K562 (cell line): ENCODE results near the gene SHANK1. TPM values are rescaled to one million over a fixed set of nuclear protein-coding genes. Genes with fewer than 3 reads are reported as not detected.
A peak's percentile ranks its signal among the peaks of the same experiment; 100 is the strongest.

Source experiments
- CEBPG ChIP-seq, 3 experiments: fragments of 200-800 bp in 1 of 3; sonication (Bioruptor generic) in 1 of 3; sonication (generic) in 1 of 3; formaldehyde crosslinking in 1 of 3; IDR thresholded peaks in 2 of 3; conservative IDR thresholded peaks in 1 of 3; 2 replicates each; pipeline versions ENCODE4 v1.6.1 to v1.8.0; 2016 to 2022; ENCODE audit warnings: missing compliant biosample characterization in 2 of 3, missing genetic modification characterization in 2 of 3, mild to moderate bottlenecking in 1 of 3, missing genetic modification reagents in 1 of 3
- CHD4 ChIP-seq: fragments of 200-600 bp; sonication (generic); IDR thresholded peaks from 3 replicates; pipeline ENCODE4 v1.6.1; 2012; ENCODE audit warnings: low read depth, mild to moderate bottlenecking, mixed read lengths, low read length, inconsistent platforms; ENCODE audit not compliant: insufficient read depth, insufficient replicate concordance, poor library complexity, severe bottlenecking
- EGR1 ChIP-seq: fragments of 450-650 bp; conservative IDR thresholded peaks from 2 replicates; pipeline ENCODE4 v1.6.1; 2017; ENCODE audit warnings: mild to moderate bottlenecking
- EHMT2 ChIP-seq: fragments of 450-650 bp; IDR thresholded peaks from 2 replicates; pipeline ENCODE4 v1.6.1; 2018; ENCODE audit warnings: antibody characterized with exemption
- ETV6 ChIP-seq, 3 experiments: fragments of 150-350 bp in 1 of 3; sonication (generic) in 1 of 3; formaldehyde crosslinking in 1 of 3; IDR thresholded peaks; 2 replicates each; pipeline versions ENCODE4 v1.6.1 to v1.8.0; 2014 to 2022; ENCODE audit warnings: borderline replicate concordance in 2 of 3, low read depth in 2 of 3, antibody characterized with exemption in 1 of 3, low read length in 1 of 3, mild to moderate bottlenecking in 1 of 3, missing genetic modification reagents in 1 of 3
- KAT8 ChIP-seq: fragments of 450-650 bp; IDR thresholded peaks from 2 replicates; pipeline ENCODE4 v1.6.1; 2016; ENCODE audit warnings: low read depth, mild to moderate bottlenecking
- KLF10 ChIP-seq: fragments of 250-450 bp; sonication (Bioruptor Pico); IDR thresholded peaks from 2 replicates; pipeline ENCODE4 v1.6.1; 2021; ENCODE audit warnings: matching md5 sums
- NBN ChIP-seq: fragments of 450-650 bp; IDR thresholded peaks from 2 replicates; pipeline ENCODE4 v1.6.1; 2016; ENCODE audit warnings: low read depth, mild to moderate bottlenecking
- NEUROD1 ChIP-seq: fragments of 150-350 bp; IDR thresholded peaks from 2 replicates; pipeline ENCODE4 v1.6.1; 2014; ENCODE audit warnings: borderline replicate concordance, low read length, low read depth; ENCODE audit not compliant: partially characterized antibody
- NFXL1 ChIP-seq: fragments of 450-650 bp; formaldehyde crosslinking; IDR thresholded peaks from 2 replicates; pipeline ENCODE4 v1.4.0; 2021; ENCODE audit warnings: mild to moderate bottlenecking
- NFYB ChIP-seq: IDR thresholded peaks from 2 replicates; pipeline ENCODE4 v1.6.1; 2011; ENCODE audit warnings: mild to moderate bottlenecking, moderate library complexity; ENCODE audit not compliant: insufficient read length; ENCODE audit errors: extremely low read depth
- NR2C1 ChIP-seq, 2 experiments: fragments of 450-650 bp; IDR thresholded peaks; 2 replicates each; pipeline ENCODE4 v1.6.1; 2017; ENCODE audit warnings: mild to moderate bottlenecking in 2 of 2, antibody characterized with exemption in 1 of 2, inconsistent platforms in 1 of 2, missing compliant biosample characterization in 1 of 2, missing genetic modification characterization in 1 of 2
- NUFIP1 ChIP-seq: fragments of 450-650 bp; IDR thresholded peaks from 2 replicates; pipeline ENCODE4 v1.6.1; 2018; ENCODE audit not compliant: partially characterized antibody
- PHTF2 ChIP-seq: fragments of 250-450 bp; sonication (Bioruptor Pico); IDR thresholded peaks from 2 replicates; pipeline ENCODE4 v1.5.0; 2021; ENCODE audit warnings: mild to moderate bottlenecking
- RBM17 ChIP-seq: fragments of 200-400 bp; formaldehyde crosslinking; IDR thresholded peaks from 2 replicates; pipeline ENCODE4 v1.6.1; 2017; ENCODE audit warnings: low read depth, mild to moderate bottlenecking, low read length, borderline replicate concordance
- TBP ChIP-seq: optimal IDR thresholded peaks from 2 replicates; pipeline ENCODE3; 2011; ENCODE audit warnings: low read depth, low read length, improper control_type of control experiment
- ZBTB7A ChIP-seq: IDR thresholded peaks from 2 replicates; pipeline ENCODE4 v1.6.1; 2011; ENCODE audit warnings: low read depth, mild to moderate bottlenecking, low read length, moderate library complexity, borderline replicate concordance; ENCODE audit not compliant: control insufficient read depth
- polyA plus RNA-seq, 8 experiments: library from polyadenylated mRNA; depleted of rRNA in 4 of 8; stranded (reverse) in 5 of 8; unstranded in 3 of 8; fragments of >200 nt; fragmentation: Nextera tagmentation in 2 of 8; fragmentation: Illumina TruSeq in 1 of 8; extraction: Ambion mirVana in 2 of 8; extraction: Trizol in 1 of 8; gene quantifications; 2 replicates each; pipeline versions ENCODE4 v1.2.1 to v1.2.3, GENCODE V29; 2011 to 2014; ENCODE audit warnings: inconsistent platforms in 1 of 8, missing spikeins in 1 of 8
- total RNA-seq, 7 experiments: library from RNA; depleted of rRNA in 6 of 7; stranded (reverse); fragments of >200 nt in 6 of 7; fragmentation: Illumina TruSeq in 2 of 7; extraction: Trizol in 2 of 7; gene quantifications; 2 replicates each; pipeline versions ENCODE4 v1.2.1 to v1.2.3, GENCODE V29; 2011 to 2021; ENCODE audit warnings: low replicate concordance in 1 of 7
- TF ChIP-seq, protein P1 (sequence below): fragments of 450-650 bp; IDR thresholded peaks from 2 replicates; pipeline ENCODE4 v1.7.1; 2018; ENCODE audit warnings: mild to moderate bottlenecking, low read depth; ENCODE audit not compliant: partially characterized antibody
- TF ChIP-seq, protein P2 (sequence below): fragments of 250-450 bp; sonication (Bioruptor Pico); IDR thresholded peaks from 2 replicates; pipeline ENCODE4 v1.8.0; 2022; ENCODE audit warnings: inconsistent platforms, mild to moderate bottlenecking, moderate library complexity, borderline replicate concordance
- TF ChIP-seq, protein P3 (sequence below): fragments of 450-650 bp; IDR thresholded peaks from 2 replicates; pipeline ENCODE4 v1.6.1; 2016; ENCODE audit warnings: missing biosample characterization, missing genetic modification characterization
- TF ChIP-seq, protein P4 (sequence below): fragments of 450-650 bp; conservative IDR thresholded peaks from 2 replicates; pipeline ENCODE4 v1.6.1; 2016; ENCODE audit warnings: missing genetic modification characterization, low read depth, mild to moderate bottlenecking, missing compliant biosample characterization, moderate library complexity

Gene SHANK1
- total and polyA plus RNA-seq, 9 of the 15 experiments (the other 6 are each of a cell fraction or from before 2014, with no cell fraction given): 0.33 to 1.3 (median 0.55) TPM; not detected in 2

DNA sequence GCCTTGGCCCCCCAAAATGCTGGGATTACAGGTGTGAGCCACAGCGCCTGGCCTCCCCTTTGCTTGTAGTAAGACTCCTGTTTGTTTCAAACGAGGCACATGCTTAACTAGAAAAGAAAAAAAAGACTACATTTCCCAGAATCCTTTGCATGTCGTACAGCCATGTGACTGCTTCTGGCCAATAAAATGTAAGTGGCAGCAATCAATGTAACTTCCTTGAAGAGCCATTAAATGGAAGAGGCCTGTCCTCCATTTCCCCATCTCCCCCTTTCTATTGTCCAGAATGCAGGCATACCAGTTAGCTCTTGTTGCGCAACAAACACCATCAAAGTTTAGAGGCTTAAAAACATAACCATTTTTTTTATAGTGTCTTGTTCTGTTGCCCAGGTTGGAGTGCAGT, 40.3 kb upstream of the SHANK1 start (continued):
- no peak for TF ChIP-seq NUFIP1
- TF ChIP-seq CHD4: no peak
- peak; percentile 78 for TF ChIP-seq CEBPG (CRISPR knock-in tag; IDR thresholded peaks at IDR 0.05)
- peak; percentile 94 to 98 for TF ChIP-seq CEBPG (tag; conservative IDR thresholded peaks at IDR 0.05 in 1 of 2, IDR thresholded peaks at IDR 0.05 in 1 of 2)
- TF ChIP-seq, protein P1, sequence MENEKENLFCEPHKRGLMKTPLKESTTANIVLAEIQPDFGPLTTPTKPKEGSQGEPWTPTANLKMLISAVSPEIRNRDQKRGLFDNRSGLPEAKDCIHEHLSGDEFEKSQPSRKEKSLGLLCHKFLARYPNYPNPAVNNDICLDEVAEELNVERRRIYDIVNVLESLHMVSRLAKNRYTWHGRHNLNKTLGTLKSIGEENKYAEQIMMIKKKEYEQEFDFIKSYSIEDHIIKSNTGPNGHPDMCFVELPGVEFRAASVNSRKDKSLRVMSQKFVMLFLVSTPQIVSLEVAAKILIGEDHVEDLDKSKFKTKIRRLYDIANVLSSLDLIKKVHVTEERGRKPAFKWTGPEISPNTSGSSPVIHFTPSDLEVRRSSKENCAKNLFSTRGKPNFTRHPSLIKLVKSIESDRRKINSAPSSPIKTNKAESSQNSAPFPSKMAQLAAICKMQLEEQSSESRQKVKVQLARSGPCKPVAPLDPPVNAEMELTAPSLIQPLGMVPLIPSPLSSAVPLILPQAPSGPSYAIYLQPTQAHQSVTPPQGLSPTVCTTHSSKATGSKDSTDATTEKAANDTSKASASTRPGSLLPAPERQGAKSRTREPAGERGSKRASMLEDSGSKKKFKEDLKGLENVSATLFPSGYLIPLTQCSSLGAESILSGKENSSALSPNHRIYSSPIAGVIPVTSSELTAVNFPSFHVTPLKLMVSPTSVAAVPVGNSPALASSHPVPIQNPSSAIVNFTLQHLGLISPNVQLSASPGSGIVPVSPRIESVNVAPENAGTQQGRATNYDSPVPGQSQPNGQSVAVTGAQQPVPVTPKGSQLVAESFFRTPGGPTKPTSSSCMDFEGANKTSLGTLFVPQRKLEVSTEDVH: no peak
- no peak for TF ChIP-seq PHTF2
- TF ChIP-seq NFXL1 (CRISPR knock-in tag): no peak
- peak; percentile 88 for TF ChIP-seq KAT8
- peak; percentile 100 for TF ChIP-seq NFYB
- TF ChIP-seq ETV6 (IDR thresholded peaks at IDR 0.05; ENCODE audit: borderline replicate concordance in 1 of 2, low read depth in 2 of 2, low read length in 1 of 2): no peak
- no peak for TF ChIP-seq ETV6 (CRISPR knock-in tag; IDR thresholded peaks at IDR 0.05; ENCODE audit: borderline replicate concordance)
- TF ChIP-seq EGR1: no peak
- peak; percentile 10 for TF ChIP-seq NEUROD1
- TF ChIP-seq, protein P2, sequence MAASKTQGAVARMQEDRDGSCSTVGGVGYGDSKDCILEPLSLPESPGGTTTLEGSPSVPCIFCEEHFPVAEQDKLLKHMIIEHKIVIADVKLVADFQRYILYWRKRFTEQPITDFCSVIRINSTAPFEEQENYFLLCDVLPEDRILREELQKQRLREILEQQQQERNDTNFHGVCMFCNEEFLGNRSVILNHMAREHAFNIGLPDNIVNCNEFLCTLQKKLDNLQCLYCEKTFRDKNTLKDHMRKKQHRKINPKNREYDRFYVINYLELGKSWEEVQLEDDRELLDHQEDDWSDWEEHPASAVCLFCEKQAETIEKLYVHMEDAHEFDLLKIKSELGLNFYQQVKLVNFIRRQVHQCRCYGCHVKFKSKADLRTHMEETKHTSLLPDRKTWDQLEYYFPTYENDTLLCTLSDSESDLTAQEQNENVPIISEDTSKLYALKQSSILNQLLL (CRISPR knock-in tag): no peak
- TF ChIP-seq NR2C1 (IDR thresholded peaks at IDR 0.05): no peak
- TF ChIP-seq NR2C1 (tag; IDR thresholded peaks at IDR 0.05): peak; percentile 34
- TF ChIP-seq EHMT2: peak; percentile 51; the same call in 1 of the 2 replicates
- TF ChIP-seq, protein P3, sequence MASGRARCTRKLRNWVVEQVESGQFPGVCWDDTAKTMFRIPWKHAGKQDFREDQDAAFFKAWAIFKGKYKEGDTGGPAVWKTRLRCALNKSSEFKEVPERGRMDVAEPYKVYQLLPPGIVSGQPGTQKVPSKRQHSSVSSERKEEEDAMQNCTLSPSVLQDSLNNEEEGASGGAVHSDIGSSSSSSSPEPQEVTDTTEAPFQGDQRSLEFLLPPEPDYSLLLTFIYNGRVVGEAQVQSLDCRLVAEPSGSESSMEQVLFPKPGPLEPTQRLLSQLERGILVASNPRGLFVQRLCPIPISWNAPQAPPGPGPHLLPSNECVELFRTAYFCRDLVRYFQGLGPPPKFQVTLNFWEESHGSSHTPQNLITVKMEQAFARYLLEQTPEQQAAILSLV (tag): peak; percentile 76; the same call in 1 of the 2 replicates
- TF ChIP-seq ZBTB7A: no peak
- TF ChIP-seq RBM17: no peak
- TF ChIP-seq TBP: peak; percentile 20
- no peak for TF ChIP-seq KLF10
- no peak for TF ChIP-seq NBN
- TF ChIP-seq, protein P4, sequence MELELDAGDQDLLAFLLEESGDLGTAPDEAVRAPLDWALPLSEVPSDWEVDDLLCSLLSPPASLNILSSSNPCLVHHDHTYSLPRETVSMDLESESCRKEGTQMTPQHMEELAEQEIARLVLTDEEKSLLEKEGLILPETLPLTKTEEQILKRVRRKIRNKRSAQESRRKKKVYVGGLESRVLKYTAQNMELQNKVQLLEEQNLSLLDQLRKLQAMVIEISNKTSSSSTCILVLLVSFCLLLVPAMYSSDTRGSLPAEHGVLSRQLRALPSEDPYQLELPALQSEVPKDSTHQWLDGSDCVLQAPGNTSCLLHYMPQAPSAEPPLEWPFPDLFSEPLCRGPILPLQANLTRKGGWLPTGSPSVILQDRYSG (tag): peak; percentile 35; the same call in 1 of the 2 replicates
